Activated T-cell treated with anti-CD3 and anti-CD28 coated beads, Interleukin-2, amount 50 U/mL, for 4 hours (primary cell): Measurements from ENCODE around the gene NR3C2. TPM values are rescaled to one million over a fixed set of nuclear protein-coding genes. Genes with fewer than 3 reads are reported as not detected.
A peak's percentile ranks its signal among the peaks of the same experiment; 100 is the strongest.

ENCODE experiments used
- ATAC-seq, 2 donors: fragments of 200-7000 bp; cut with Tn5 transposase; one replicate each; pipeline ENCODE4 v1.10.0; 2021
- DNase-seq: peaks from one replicate; pipeline ENCODE4 v3.0.0-alpha.2; 2020
- H3K27me3 Mint-ChIP-seq: one replicate; pipeline ENCODE4 v1.8.0; 2021; ENCODE audit warnings: low read depth, mixed read lengths
- H3K36me3 Mint-ChIP-seq: one replicate; pipeline ENCODE4 v1.8.0; 2022; ENCODE audit warnings: mixed read lengths; ENCODE audit not compliant: insufficient read depth
- H3K4me1 Mint-ChIP-seq: one replicate; pipeline ENCODE4 v1.8.0; 2021; ENCODE audit warnings: low read depth, mixed read lengths
- H3K4me3 Mint-ChIP-seq: one replicate; pipeline ENCODE4 v1.8.0; 2021; ENCODE audit warnings: mild to moderate bottlenecking, moderate library complexity, mixed read lengths
- H3K9me3 Mint-ChIP-seq: one replicate; pipeline ENCODE4 v1.8.0; 2021; ENCODE audit warnings: mixed read lengths
- total RNA-seq, 3 donors: library from RNA; stranded (reverse); gene quantifications; one replicate each; pipeline ENCODE4 v1.2.1, GENCODE V29; 2021

Gene NR3C2
- total RNA-seq = 1 to 10 TPM; 1.3 to 2.0 (median 1.7) TPM

DNA sequence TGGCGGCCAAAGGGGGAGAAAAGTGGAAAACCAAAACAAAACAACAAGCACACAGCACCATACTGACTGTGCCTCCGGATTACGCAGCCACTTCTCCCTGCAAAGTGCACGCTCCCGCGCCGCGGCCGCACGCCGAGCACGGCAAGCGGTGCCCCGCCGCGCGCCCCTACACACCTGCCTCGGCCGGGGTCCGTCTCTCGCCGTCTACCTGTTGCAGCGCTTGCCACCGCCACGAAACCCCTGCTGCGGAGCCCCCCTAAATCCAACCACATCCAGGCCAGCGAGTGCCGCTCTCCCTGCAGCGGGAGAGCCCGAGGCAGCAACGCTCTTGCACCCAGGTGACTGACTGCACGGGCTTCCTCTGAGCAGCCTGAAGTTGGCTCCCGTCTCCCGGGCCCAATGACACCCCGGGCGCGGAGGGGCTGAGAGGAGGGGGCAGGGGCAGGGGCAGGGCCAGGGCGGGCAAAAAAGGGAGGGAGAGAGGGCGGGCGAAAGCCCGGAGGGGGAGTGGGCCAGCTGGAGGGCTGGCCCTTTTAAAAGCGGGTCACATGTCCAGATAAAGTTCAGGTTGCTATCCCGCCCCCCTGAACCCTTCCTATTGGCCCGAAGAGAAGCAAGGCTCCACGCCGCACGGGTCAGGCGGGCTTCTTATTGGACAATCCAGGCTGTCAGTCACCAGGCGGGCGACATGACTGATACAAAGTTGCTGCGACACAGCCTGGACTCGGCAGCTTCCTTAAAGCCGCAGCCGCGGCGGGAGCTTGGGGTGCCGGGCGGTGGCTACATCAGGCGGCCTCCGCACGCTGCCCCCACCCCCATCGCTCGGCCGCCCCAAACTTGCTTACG is at the start of gene NR3C2:
TSS of gene NR3C2 (minus strand) at position 429 of the 846 bp plus-strand sequence.
- Mint-ChIP-seq H3K4me3 (peak within 1 kb of the TSS; percentile 99), H3K36me3 (no peaks in the 10 kb centered on the region), H3K4me1 (peaks cover 54% of the 10 kb centered on the region), H3K9me3 (no peaks in the 10 kb centered on the region), H3K27me3 (peaks cover 6% of the 10 kb centered on the region)
- peak; percentile 89 to 90 for ATAC-seq
- DNase-seq = peak; percentile 94

DNA sequence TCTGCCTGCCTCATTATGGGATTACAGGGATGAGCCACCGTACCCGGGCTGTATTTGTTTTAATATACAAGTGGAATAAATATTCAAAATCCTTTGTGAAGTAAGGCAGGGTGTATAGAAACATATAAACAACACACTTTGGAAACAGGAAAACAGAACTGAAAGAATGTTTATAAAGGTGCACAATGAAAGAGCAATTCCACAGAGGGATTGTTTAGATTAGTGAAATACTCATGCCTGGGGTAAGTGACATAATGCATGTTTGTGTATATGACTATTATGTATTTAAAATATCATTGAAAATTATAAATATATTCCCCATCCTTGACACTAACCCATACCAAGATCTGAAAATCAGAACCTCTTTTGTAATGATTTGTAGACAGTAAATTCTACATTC is 45.0 kb upstream of the NR3C2 start:
- no peaks in the 10 kb centered on the region for H3K4me1 Mint-ChIP-seq
- H3K9me3 Mint-ChIP-seq = peaks cover 7% of the 10 kb centered on the region
- DNase-seq = no peak
- peaks cover 3% of the 10 kb centered on the region for H3K36me3 Mint-ChIP-seq
- H3K27me3 Mint-ChIP-seq = no peaks in the 10 kb centered on the region
- H3K4me3 Mint-ChIP-seq = no peak overlapping the region
- ATAC-seq = no peak

DNA sequence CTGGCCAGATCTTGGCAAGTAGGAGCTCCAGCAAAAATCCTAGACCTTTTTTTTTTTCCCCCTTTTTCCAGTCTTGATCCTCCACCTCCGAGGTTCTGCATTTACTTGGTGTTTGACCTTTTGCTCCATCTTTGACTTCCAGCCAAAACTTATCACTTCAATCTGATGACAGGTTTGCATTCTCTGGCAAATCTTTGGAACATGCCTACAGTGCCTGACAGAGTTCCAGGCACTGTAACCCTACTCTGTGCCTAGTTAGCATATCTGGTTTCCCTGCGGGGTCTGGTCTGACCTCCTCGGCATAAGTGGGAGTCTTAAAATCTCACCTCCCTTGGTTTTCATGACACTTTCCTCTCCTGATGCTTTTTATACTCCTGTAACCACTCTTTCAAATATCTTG is 39.4 kb upstream of the NR3C2 start:
- no peak overlapping the region for H3K4me3 Mint-ChIP-seq
- no peaks in the 10 kb centered on the region for H3K4me1 Mint-ChIP-seq
- DNase-seq (no peak), ATAC-seq (no peak)
- H3K27me3 Mint-ChIP-seq = no peaks in the 10 kb centered on the region
- H3K9me3 Mint-ChIP-seq = peaks cover 11% of the 10 kb centered on the region
- peaks cover 3% of the 10 kb centered on the region for H3K36me3 Mint-ChIP-seq

DNA sequence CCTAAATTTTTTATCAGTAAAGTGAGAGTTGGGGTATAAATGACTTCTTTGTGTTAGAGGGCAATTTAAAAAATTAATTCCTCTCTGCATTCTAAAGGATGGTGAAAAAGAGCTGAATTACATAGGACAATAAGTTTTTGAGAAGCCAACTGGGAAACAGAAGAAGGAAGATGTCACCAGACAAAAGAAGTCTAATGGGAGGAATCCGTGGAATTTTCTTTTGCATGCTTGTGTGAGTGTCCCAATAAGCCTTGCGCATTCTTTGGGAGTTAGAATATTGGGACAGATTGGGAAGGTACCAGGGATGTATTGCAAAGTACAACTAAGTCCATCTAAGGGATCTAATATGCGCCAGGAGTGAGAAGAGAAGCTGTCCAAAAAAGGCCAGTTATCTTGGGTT is 35.1 kb upstream of the NR3C2 start:
- H3K27me3 Mint-ChIP-seq = no peaks in the 10 kb centered on the region

DNA sequence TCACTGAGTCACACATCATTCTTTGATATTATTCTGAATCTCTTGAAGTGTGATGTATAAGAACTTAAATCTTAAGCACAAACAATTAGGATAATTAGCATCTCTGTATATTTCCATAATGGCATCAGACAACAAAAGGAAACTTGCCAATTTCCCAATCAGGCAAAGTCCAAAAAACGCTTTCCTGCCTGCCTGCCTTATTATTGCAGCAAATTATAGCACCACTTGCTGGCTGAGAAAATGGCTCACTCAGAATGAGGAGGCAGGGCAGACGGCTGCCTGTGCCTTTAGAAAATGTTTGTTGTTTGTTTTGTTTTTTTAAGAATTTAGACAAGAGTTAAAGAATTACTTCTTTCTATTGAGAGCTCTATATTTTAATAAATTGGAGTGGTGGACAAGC is 27.7 kb upstream of the NR3C2 start:
- H3K4me1 Mint-ChIP-seq = no peaks in the 10 kb centered on the region
- no peak overlapping the region for H3K4me3 Mint-ChIP-seq
- ATAC-seq (no peak), DNase-seq (no peak)
- peaks cover 6% of the 10 kb centered on the region for H3K36me3 Mint-ChIP-seq
- H3K9me3 Mint-ChIP-seq = peaks cover 2% of the 10 kb centered on the region
- H3K27me3 Mint-ChIP-seq = no peaks in the 10 kb centered on the region

More for the DNA sequence above, 35.1 kb upstream of the NR3C2 start:
- ATAC-seq (no peak), DNase-seq (no peak)
- Mint-ChIP-seq H3K4me1 (no peaks in the 10 kb centered on the region), H3K4me3 (no peak overlapping the region), H3K36me3 (no peaks in the 10 kb centered on the region), H3K9me3 (peaks cover 13% of the 10 kb centered on the region)

DNA sequence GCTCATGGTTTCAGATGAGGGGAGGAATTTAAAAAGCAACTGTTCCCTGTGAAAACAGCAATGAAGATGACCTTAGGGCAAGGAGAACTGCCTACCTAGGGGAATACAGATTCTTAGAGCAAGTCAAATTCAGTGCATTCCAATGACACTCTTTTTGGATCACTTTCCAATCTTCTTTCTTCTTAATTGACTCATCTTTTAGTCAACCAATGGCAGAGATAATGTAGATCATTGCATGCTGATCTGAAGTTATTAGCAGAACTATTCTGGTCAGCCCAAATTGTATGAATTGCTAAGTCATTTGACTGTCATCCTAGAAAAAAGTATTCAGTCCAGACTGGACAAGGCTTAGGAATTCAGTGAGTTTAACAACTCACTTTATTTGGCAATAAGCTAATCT is 12.6 kb upstream of the NR3C2 start:
- Mint-ChIP-seq H3K27me3 (no peaks in the 10 kb centered on the region), H3K4me1 (peaks cover 3% of the 10 kb centered on the region), H3K9me3 (no peaks in the 10 kb centered on the region), H3K36me3 (no peaks in the 10 kb centered on the region), H3K4me3 (no peak overlapping the region)
- ATAC-seq (no peak), DNase-seq (no peak)

DNA sequence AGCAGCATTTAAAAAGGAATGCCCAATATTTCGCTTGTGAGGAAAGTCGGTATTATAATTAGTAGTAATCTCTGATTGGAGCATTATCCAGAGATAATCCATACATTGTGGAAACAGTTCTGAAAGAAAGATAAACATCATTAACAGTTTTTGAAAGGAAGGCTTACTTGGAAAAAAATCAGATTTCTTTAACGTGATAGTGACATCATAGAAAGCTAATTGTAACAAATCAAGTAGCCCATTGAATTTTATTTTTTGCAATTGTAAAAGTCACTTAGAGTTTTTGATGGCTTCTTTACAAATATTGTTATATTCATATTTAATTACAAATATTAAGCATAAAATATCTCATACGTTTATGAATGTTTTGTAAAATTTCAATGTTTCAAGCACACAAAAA is 11.6 kb upstream of the NR3C2 start:
- Mint-ChIP-seq H3K9me3 (no peaks in the 10 kb centered on the region), H3K4me3 (no peak overlapping the region), H3K36me3 (no peaks in the 10 kb centered on the region), H3K27me3 (no peaks in the 10 kb centered on the region), H3K4me1 (no peaks in the 10 kb centered on the region)
- ATAC-seq = no peak
- no peak for DNase-seq

DNA sequence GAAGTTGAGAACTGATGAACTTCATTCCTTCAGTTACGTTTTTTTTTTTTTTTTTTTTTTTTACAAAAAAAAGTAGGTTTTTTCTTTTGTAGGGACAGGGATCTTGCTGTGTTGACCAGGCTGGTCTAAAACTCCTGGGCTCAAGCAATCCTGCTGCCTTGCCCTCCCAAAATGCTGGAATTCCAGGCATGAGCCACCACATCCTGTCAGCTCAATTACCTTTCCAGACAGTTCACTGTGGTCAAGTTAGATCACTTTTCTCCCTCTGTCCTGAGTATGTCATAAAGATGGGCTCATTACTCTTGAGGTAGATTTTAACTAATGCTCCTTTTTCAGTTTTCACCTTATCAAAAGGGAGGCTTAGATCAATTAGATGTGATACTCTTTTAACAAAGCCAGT is 10.8 kb upstream of the NR3C2 start:
- no peak overlapping the region for H3K4me3 Mint-ChIP-seq
- no peak for ATAC-seq
- H3K36me3 Mint-ChIP-seq = no peaks in the 10 kb centered on the region
- DNase-seq = no peak
- no peaks in the 10 kb centered on the region for H3K4me1 Mint-ChIP-seq
- H3K9me3 Mint-ChIP-seq = no peaks in the 10 kb centered on the region
- H3K27me3 Mint-ChIP-seq = no peaks in the 10 kb centered on the region

DNA sequence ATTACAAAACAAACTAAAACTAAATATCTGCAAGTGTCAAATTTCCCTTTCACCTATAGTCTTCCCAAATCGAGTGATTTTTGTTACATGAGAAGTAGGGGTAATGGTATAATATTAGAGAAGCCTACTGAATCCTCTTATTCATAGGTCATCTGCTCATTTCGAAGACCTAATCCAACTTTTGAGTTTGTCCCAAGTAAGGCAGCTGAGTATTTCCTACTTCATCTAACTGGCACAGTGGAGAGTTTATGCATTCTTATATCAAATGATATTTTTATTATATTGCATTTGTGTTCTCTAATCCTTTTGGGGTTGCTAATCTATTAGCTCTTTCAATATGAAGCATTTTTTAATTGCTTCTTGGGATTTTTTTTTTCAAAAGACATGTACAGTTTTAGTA is 7.7 kb upstream of the NR3C2 start:
- Mint-ChIP-seq H3K4me1 (peaks cover 21% of the 10 kb centered on the region), H3K36me3 (no peaks in the 10 kb centered on the region), H3K4me3 (no peak overlapping the region), H3K9me3 (no peaks in the 10 kb centered on the region), H3K27me3 (peaks cover 6% of the 10 kb centered on the region)
- ATAC-seq (no peak), DNase-seq (no peak)

DNA sequence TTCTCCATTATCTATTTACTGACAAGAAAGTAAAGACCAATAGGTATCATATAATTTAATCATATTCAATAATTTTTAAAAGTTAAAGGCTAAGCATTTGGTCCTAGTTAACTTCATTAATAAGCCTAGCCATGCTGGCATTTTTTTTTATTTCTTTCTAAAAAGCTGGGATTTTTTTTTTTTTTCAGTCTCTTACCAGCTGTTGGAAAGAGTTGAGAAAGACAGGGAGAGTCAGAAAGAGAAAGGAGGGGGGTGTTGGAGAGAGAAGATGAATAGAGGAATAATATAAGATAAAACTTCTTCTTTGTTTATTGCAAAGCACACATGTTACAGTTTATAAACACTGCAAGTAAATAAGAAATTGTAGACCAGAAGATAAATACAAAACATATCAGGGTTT is 5.9 kb upstream of the NR3C2 start:
- no peaks in the 10 kb centered on the region for H3K36me3 Mint-ChIP-seq

DNA sequence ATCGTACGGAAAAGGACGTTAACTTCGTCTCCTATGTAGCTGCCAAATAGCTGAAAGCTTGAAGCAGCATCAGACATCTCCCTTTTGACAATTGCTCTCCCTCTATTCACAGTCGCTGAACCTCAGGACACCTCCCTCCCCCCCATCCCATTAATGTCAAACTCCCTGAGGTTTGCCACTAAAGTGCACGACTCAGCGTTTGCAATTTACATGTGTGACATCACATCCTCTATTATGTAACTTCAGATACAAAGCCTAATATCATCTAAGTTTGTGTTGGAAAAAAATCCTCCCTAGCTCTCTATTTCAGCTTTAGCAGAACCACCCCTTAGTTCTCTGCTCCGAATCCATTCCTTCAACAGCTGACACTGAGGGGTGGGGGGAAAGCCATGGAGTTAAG is 5.5 kb upstream of the NR3C2 start:
- Mint-ChIP-seq H3K27me3 (peaks cover 6% of the 10 kb centered on the region), H3K9me3 (no peaks in the 10 kb centered on the region), H3K4me1 (peaks cover 21% of the 10 kb centered on the region), H3K4me3 (no peak overlapping the region), H3K36me3 (no peaks in the 10 kb centered on the region)
- ATAC-seq (no peak), DNase-seq (peak; percentile 33)

More for the DNA sequence above, 5.9 kb upstream of the NR3C2 start:
- no peak overlapping the region for H3K4me3 Mint-ChIP-seq
- ATAC-seq (no peak), DNase-seq (no peak)
- H3K9me3 Mint-ChIP-seq = no peaks in the 10 kb centered on the region
- peaks cover 21% of the 10 kb centered on the region for H3K4me1 Mint-ChIP-seq
- peaks cover 6% of the 10 kb centered on the region for H3K27me3 Mint-ChIP-seq

DNA sequence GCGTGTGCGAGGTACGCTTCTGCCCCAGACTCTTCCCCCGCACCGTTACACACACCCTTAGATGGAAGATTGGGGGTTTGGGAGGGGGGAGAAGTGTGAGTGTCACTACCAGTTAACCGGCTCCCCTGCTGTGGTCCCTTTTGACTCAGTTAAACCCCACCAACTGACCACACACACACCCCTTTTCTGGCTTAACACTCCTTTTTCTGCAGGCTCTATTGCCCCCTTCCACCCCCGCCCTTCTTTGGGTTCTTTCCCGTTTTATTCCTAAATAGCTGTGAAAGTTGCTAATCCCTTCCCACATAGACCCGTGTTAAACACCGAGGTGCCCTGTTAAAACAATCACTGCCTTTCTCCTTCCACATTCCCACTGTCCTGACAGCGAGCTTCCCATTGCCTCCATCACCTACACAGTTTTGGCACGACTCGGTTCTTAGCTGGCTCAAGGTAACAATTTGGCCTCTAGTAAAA is 3.7 kb upstream of the NR3C2 start:
- ATAC-seq (no peak), DNase-seq (no peak)
- Mint-ChIP-seq H3K27me3 (peaks cover 6% of the 10 kb centered on the region), H3K4me1 (peaks cover 31% of the 10 kb centered on the region), H3K36me3 (no peaks in the 10 kb centered on the region), H3K9me3 (no peaks in the 10 kb centered on the region), H3K4me3 (peak overlapping the region; percentile 86)

DNA sequence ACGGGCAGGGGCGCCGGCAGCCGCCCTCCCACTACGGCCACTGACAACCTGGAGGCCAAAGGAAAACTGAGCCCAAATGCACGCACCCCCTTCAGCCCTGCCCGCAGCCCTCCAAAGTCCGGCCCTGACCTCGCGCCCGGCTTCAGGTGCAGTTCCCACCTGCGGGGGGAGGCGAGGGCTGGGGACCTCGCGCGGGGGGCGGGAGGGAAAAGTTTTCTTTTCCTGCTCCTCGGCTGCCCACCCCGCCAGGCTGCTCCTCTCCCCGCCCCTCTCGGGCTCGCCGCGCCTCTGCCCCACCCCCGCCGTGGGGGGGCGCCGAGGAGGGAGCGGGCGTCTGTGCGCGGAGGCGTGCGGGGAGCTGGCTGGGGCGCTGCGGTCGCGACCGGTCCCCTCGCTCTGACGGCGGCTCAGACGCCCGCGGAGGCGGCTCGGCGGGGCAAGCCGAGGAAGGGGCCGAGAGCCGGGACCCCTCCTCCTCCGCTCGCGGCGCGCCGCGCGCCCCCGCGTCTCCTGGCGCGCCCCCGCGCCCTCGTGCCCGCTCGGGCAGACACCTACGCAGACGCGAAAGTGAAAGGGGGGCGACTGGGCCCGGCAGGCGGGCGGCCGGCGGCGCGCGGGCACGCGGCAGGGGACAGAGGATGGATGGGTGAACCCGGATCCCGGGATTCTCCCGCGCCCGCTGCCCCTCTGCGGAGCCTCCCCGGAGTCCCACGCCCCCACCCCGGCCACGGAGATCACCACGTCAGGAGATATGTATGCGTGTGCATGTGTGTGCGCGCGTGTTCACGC is 3.1 kb upstream of the NR3C2 start:
- H3K27me3 Mint-ChIP-seq = peaks cover 6% of the 10 kb centered on the region
- no peaks in the 10 kb centered on the region for H3K9me3 Mint-ChIP-seq
- H3K36me3 Mint-ChIP-seq = no peaks in the 10 kb centered on the region
- ATAC-seq (peak; percentile 13 to 15), DNase-seq (peak; percentile 69)
- peak overlapping the region; percentile 86 for H3K4me3 Mint-ChIP-seq
- peaks cover 37% of the 10 kb centered on the region for H3K4me1 Mint-ChIP-seq

DNA sequence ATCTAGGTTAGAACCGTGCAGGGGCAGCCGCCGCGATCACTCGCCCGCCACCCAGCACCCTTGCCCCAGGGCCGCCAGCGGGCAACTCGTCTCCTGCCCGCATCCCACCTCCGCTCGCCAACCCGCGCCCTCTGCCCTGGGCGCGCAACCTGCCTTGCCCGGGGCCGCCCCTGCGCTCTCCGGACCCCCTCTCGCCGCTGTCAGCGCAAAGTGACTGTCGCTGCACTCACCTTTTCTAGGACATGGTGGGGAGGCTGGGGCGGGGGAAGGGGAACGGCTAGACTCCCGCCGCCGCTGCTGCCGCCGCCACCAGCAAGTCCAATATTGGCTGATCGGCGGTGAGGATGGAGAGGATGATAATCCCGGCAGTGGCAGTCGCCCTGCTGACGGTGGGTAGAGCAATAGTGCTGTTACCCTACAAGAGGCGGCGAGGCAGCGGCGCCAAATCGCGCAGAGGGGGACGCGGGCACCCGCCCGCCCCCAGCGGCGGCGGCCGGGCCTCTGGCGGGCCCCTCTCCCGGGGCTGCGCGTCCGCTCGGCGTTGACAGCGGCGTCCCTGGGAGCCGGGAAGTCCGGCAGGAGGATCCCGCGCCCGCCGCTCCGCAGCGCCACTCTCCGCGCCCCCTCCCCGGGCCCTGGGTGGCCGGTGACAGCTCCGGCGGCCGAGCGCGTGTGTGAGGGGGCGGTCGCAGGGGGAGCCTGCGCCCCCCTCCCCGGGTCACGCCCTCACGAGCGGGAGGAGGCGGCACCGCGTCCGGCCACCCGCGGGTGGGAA is 2.3 kb upstream of the NR3C2 start:
- Mint-ChIP-seq H3K36me3 (no peaks in the 10 kb centered on the region), H3K4me1 (peaks cover 45% of the 10 kb centered on the region), H3K27me3 (peaks cover 6% of the 10 kb centered on the region), H3K4me3 (peak overlapping the region; percentile 99), H3K9me3 (no peaks in the 10 kb centered on the region)
- ATAC-seq = peak; percentile 7
- DNase-seq = peak; percentile 36
